Kasumi-1 (cell line): ENCODE measurements around the gene GXYLT2.
A peak's percentile ranks its signal among the peaks of the same experiment; 100 is the strongest.

Experiments
- DNase-seq, 2 experiments: peaks; one replicate each; lab custom pipeline; 2025; lab: John Stamatoyannopoulos, UW

GXYLT2 gene, protein sequence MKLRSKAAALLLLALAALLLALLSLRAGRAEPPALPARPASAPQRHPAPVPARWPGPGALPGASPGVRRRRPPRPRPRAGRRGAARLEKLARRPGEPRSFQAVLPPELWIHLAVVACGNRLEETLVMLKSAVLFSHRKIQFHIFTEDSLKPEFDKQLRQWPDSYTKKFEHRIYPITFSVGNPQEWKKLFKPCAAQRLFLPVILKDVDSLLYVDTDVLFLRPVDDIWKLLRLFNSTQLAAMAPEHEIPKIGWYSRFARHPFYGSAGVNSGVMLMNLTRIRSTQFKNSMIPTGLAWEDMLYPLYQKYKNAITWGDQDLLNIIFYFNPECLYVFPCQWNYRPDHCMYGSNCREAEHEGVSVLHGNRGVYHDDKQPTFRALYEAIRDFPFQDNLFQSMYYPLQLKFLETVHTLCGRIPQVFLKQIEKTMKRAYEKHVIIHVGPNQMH

DNA sequence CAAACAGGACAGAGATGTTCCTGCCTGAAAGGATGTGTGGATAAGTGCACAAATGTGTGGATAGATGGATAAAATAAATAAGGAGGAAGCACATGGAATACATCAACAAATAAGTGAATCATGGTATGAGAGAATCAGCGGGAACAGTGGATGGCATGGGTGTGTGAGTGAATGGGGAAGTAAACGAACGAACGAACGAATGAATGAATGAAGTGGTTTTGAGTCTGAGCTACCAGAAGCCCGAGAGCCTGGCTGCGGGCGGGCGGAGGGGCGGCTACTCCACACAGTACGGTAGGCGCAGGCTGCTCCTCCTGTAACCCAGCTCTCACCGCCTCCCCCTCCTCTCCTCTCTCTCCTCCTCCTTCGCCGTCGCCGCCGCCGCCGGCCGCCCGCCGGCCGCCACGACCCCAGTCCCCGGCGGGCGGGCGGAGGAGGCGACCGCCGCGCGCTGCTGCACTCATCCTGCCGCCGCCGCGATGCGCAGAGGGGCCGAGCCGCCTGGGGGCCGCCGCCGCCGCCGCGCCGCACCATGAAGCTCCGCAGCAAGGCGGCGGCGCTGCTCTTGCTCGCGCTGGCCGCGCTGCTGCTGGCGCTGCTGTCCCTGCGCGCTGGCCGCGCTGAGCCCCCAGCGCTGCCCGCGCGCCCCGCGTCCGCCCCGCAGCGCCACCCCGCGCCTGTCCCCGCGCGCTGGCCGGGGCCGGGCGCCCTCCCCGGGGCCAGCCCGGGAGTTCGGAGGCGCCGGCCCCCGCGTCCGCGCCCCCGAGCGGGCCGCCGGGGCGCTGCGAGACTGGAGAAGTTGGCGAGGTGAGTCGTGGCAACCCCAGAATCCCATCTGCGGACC lies at the start of gene GXYLT2:
Gene GXYLT2 (plus strand): TSS at position 342 of the 841 bp plus-strand sequence. CDS start 188 bp downstream, at position 530.
- DNase-seq = peak; percentile 62 to 63

DNA sequence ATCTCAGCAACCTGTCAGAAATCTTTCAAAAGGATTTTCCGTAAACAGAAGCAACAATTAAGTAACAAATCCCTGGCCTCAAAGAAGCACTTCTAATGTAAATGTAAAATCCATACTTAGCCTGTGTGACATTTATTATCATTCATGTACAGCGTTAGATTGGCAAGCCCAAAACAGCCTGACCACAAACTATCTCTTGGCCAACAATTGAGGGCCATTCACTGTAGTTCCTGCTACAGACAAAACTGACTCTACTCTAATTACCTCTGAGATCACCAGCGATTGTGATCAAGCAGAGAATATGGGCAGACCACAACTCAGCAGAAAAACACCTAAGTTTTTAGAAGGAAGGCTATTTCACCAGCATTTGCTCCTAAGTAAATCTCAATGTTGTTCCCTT lies 48.8 kb upstream of the GXYLT2 start:
- DNase-seq = no peak

DNA sequence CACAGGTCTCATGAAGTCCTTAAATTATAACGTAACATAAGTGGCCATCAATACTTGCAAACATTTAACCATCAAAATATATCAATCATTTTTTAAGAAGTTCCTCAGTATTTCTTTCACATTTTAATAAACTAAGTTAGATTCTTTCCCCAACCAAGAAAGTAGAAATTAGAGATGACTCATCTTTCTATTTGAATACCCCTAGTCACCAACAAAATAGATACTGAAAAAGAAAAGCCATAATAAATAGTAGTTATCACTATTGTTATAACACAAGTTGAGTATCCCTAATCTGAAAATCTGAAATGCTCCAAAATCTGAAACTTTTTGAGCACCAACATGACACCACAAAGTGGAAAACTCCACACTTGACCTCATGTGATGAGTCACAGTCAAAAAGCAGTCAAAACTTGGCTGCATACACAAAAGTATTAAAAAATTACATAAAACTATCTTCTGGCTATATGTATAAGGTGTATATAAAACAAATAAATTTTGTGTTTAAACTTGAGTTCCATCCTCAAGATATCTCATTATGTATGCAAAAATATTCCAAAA lies 43.3 kb upstream of the GXYLT2 start:
- DNase-seq = no peak

DNA sequence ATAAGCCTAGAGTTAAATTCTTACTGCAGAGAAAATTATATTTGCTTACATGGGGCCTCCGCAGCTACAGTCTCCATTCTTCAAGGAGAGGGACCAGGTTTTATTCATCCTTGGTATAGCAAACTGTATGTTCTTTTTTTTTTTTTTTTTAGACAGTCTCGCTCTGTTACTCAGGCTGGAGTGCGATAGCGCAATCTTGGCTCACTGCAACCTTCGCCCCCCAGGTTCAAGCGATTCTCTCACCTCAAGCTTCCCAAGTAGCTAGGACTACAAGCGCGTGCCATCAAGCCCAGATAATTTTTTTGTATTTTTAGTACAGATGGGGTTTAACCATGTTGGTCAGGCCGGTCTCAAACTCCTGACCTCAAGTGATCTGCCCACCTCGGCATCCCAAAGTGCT lies 41.7 kb upstream of the GXYLT2 start:
- DNase-seq = no peak

DNA sequence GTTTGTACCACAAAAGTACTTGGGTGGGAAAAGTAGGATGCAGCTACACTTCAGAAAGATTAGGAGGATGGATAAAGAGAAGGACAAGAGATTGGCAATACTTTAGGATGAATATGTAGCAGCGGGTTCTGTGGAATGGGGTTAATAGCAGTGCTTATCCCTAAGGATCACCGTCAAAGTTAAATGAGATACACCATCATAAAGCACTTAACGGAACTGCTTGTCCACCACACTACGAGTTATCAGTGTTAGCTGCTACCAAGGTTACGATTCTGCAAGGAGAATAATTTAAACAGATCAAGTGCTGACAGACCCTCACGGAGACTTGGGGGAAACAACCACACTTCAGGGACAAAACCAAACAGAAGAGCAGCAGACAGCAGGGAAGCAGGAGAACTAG lies 40.6 kb upstream of the GXYLT2 start:
- DNase-seq = no peak

DNA sequence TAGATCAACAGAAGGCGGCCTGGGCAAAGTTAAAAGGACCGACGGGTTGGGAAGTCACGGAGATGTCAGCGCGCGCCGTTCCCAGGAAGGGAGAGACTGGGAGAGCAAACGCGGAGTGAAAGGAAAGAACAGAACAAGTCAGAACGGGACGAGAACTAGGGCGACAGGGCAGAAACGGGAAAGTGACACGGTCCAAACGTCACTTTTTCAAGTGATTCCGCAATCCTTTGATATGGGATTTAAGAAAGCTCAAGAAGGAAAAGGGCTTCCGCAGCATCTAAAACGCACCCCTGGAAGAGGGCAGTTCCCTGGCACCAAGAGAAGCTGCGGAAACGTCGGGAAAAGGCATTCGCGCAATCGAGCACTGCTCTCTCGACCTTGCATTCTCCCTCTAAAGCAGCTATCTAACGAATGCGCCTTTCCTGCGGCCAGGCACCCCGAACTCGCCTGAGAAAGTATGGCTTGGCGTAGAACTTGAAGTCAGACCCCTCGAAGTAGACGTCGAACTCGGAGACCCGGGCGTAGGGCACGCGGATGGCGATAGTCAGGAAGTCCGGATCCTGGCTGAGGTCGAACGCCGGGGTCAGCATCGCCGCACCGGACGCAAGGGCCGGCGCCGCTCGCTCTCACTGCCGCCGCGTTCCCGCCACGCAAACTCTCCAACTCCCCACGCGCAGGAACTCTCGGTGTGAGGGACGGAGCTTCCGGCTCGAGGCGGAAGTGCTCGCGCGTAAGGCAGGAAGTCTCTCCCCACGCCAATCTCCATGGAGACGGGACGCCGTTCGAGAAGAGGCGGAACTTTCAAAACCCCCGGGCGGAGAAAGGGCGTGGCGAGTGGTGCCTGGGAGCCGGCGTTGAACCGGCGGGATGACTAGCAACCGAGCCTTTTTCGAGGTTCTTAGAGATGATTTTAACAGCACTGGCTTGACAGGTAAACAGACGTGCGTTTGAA lies 39.8 kb upstream of the GXYLT2 start, which contains the start of gene SHQ1:
Gene SHQ1 (minus strand): TSS at position 695 of the 952 bp plus-strand sequence. CDS start 105 bp downstream, at position 590.
- DNase-seq = peak; percentile 93 to 94

DNA sequence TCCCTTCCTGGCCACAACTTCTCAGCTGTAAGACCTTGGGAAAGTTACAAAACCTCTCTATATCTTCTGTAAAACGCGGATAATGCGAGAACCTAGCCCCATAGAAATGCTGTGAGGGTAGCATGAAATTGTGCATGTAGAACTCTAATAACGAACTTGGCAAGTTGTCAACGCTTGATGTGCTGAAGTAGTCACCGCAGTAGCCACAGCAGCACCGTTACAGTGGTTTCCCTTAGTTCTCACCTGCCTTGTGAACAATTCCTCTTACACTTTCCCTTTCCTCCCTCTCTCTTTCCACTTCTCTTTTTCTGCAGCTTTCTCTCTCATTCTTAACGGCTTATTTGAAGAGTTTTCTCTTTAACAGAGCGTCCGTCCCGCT lies 39.2 kb upstream of the GXYLT2 start:
- DNase-seq = peak; percentile 32 to 49

DNA sequence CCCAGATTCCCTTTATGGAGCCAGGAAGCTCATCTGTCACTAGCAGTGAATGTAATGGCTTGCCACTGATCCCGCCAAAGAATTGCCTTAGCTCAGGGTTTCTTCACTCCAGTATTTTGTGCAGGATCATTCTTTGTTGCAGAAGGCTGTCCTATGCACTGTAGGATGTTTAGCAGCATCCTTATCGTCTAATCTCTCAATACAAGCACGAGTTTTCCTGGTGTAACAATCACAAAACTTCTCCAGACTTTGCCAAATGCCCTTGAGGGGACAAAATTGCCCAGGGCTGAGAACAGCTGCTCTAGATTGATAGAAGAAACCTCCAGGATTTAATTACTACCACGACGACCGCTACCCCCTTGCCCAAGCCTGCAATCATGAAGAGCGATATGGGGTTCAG lies 32.8 kb upstream of the GXYLT2 start:
- DNase-seq = no peak

DNA sequence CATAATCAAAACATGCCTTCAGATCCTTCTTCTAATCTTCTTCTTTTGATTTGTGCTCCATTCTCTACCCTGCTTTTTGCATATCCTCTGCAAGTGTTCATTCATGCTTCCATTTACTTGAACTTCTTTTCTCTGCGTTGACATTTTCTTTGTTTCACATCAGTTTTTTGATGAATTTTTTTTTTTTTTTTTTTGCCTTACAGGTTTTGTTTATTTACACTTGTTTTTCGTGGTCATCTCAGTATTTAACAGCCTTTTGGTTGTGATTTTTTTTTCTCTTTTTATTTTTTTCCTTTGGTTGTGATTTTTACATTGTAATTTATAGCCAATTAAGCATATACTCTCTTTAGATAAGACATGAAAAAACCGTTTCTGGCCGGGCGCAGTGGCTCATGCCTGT lies 27.8 kb upstream of the GXYLT2 start:
- no peak for DNase-seq

DNA sequence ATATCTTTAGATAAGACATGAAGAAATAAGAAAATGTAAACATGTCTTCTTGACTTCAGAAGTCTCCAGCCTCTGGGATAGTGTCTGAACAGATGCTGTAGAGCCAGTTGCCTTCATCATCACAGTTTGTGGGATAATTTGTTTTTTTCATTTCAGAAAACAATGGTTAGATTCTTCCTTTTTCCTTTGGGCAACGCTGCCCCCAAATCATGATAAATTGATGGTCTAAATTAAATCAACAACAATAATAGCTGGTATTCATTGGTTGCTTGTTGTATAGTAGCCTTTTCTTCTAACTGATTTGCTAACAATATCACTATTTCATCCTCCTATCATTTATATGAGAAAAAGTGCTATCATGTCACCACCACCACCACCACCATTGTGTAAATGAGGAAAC lies 27.0 kb upstream of the GXYLT2 start:
- DNase-seq = no peak

DNA sequence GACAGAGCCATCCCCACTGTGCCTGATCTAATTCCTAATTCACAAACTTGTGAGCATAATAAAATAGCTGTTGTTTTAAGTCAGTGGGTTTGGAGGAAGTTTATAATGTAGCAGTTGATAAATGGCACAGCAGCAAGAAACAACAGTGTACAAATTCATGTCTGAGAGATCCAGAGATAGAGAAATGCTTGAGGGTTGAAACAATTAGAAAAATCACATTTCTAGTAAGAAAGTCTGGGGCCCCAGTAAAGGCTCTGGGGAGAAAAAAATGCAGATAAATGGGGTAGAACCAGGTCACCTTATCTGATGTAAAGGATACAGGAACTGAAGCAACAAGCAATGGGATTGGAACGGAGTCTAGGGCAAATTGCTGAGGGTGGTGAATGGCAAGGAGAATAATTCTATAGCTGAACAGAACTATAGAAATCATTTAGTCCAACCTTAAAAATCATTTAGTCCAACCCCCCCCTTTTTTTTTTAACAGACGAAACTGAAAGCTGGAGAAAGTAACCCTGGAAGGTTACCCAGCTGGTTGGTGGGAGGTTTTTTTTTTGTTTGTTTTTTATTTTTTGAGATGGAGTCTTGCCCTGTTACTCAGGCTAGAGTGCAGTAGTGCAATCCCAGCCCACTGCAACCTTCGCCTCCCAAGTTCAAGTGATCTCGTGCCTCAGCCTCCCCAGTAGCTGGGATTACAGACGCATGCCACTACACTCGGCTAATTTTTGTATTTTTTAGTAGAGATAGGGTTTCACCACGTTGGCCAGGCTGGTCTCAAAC lies 25.3 kb upstream of the GXYLT2 start:
- DNase-seq = no peak

DNA sequence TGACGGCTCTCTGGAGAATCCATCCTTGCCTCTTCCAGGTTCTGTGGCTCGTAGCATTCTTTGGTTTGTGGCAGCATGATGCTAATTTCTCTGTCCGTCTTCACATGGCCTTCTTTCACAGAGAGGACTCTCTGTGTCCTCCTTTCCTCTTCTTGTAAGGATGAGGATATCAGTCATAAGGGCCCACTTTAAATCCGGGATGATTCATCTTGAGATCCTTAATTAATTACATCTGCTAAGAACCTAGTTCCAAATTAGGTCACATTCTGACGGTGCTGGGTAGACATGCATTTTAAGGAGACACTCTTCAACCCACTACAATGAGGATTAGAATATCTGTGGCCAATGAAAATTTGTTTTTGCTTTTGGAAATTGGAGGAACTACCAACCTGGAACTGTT lies 15.7 kb upstream of the GXYLT2 start:
- DNase-seq = no peak

DNA sequence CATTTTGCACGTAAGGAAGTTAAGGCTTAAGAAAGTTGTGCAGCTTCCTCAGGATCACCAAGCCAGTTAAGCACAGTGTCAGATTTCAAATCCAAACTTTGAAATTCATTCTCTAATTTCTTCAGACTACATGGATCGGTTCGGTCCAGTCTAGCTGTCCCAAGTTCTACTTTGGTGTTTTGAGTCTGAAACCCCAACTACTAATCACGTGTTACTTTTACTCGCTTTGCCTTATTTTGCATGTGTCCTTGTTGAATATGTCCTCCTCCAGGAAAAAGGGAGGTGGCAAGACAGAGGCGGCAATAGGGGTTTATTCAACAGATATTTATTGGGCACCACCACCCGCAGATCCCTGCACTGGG lies 522 bp upstream of the GXYLT2 start:
- peak in 1 of 2 experiments; percentile 20 for DNase-seq

DNA sequence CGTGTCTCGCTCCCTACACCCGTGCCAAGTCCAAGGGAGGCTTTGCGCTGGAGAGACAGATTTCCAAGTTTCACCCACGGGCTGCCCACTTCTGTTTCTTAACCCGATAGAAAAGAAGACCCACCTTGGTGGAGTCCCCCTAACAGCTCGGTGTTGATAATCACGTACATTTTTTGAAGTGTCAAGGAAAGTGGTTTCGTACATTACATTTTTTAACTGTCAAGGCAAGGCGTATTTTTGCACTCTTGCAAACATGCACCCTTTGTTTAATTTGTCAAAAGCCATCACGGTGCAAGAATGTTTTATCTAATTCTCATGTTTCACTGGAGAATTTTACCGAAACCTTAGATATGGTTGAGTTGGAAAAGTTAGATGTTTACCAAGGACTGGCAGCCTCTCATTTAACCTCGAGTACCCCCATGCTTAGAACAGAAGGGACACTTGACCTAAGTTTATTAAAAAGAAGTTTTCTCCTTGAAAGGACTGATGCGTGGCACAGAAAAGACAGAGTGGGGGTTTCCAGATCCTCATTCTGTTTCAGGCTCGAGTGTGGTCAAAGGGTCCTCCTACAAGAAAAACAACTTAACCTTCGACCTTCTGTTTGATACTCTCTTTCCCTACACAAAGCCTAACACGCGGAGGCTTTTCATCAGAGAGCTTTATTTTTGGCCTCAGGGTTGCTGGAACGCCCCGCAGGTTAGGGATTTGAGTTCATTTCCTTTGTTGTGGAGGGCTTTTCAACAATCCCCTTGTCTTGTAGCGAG lies 882 bp downstream of the GXYLT2 start:
- DNase-seq = no peak

DNA sequence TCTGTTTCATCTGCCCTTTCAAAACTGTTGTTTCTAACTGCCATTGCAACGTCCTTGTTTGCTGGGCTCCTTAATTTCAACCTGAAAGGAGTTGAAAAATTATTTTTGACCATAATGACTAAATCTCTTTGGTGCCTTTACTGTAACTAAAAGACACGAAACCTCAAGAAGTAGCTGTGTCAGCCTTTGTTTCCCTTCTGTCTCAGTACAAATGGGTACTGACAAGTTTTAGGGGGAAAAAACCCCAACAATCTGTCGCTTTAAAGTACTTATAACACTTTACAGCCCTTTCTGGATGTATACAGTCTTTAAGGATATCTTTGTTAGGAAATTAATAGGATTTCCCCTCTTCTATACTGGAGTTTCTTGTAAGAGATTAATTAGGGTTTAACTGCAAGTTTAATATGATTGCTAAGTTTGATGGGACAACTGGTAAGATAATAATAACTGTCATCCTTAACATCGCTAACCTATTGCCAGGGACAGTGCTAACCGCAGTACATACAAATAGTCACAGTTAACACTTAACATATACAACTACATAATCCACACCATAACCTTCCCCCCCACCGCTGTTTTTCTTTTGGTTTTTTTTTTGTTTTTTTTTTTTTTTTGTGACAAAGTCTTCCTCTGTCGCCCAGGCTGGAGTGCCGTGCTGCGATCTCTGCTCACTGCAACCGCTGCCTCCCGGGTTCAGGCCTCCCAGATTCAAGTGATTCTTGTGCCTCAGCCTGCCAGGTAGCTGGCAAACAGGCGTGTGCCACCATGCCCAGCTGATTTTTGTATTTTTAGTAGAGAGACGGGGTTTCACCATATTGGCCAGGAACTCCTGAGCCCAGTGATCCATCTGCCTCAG lies 1.7 kb downstream of the GXYLT2 start:
- DNase-seq = no peak

DNA sequence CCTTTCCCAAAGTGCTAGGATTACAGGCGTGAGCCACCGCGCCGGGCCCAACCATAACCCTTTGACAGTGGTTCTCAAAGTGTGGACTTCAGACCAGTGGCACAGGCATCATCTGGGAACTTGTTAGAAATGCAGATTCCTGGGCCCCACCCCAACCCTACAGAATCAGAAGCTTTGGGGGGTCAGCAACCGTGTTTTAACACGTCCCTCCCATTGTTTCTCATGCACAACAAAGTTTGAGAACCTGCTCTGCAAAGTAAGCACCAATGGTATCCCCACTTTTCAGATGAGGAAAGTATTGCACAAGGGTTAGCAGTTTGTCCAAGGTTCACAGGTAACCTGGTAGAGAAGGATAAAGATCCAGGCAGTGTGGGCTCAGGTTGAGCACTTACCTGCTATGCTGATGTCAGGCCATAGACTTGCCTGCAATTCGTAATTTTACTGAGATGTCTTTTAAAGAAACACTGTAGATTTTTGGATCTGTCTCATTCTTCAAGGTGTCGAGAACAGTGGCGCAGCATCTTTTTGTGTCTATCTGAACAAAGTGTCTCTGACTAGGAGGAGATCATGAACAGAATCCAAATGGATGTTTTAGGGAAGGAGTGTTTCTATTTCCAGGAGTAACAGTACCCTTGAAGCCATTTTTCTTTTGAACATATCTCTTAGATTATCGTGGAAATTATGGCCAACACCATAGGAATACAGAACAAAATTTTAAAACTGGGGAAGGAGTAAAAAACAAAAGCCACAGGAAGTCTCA lies 2.5 kb downstream of the GXYLT2 start:
- DNase-seq = no peak

DNA sequence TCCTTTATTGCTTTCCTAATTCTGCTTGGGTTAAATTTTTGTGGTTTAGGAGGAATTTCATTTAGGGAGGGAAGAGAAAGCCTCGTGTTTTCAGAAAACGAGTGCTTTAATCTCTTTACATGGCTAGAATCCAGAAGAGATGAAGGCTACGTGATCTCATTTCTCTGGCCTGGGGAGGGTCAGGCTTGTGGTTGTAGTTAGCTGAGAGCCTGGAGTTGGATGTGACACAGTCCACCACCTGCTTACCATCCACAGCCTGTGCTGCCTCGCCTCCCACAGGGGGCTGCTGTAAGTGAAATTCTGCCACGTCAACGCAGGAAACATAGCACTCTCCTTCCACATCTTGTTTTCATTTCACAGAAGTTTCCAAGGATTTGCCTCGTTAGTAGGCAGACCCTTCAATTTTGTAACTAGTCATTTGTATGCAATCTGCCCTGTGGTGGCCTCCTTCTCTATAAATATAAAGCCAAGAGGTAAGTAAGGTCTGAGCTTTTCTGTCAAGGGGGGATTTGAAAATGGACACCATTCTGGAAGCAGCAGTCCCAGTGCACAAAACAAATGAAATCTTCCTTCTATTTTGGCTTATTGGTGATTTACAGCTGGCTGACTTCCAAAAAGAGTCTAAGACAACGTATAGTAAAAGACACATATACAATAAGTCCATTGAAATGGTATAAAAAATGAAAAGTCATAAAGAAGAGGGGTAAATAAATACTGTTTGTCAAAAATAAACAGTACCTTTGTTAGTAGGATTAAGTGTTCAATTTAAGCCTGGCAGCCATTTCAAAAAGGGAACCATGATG lies 3.4 kb downstream of the GXYLT2 start:
- DNase-seq = no peak
